Transverse colon (tissue), 4 donors: ENCODE measurements around the gene AIFM2. TPM values are rescaled to one million over a fixed set of nuclear protein-coding genes. Genes with fewer than 3 reads are reported as not detected.
"Not testable (repeated sequence)": the region's sequence is repeated elsewhere in the genome, so short reads cannot be mapped to it uniquely, and the experiment has no call there.

Experiments
- DNase-seq: peaks from one replicate; pipeline ENCODE4 v3.0.0-alpha.2; 2019
- H3K27ac ChIP-seq, 4 donors: fragments of 200-600 bp; sonication (generic); 2 replicates each; pipeline ENCODE4 v1.5.1; 2016 to 2018; ENCODE audit warnings: inconsistent platforms in 4 of 4
- H3K27me3 ChIP-seq: fragments of 200-600 bp; sonication (generic); 2 replicates; pipeline ENCODE4 v1.5.1; 2017; ENCODE audit warnings: inconsistent platforms
- H3K36me3 ChIP-seq, 4 donors: fragments of 200-600 bp; sonication (generic); 2 replicates each; pipeline ENCODE4 v1.5.1; 2017 to 2019; ENCODE audit warnings: inconsistent platforms in 4 of 4
- H3K4me1 ChIP-seq, 4 donors: fragments of 200-600 bp; sonication (generic); 2 replicates each; pipeline ENCODE4 v1.5.1; 2017 to 2020; ENCODE audit warnings: inconsistent platforms in 4 of 4
- H3K4me3 ChIP-seq, 4 donors: fragments of 200-600 bp; sonication (generic); 1 replicate in 1 of 4; 2 replicates in 3 of 4; pipeline versions ENCODE4 v1.5.1 to v1.6.1; 2017 to 2019; ENCODE audit warnings: inconsistent platforms in 4 of 4
- H3K9me3 ChIP-seq, 2 donors: fragments of 200-600 bp; sonication (generic); 2 replicates each; pipeline ENCODE4 v1.5.1; 2017 to 2019; ENCODE audit warnings: inconsistent platforms in 2 of 2
- EP300 ChIP-seq: sonication (generic); formaldehyde crosslinking; IDR thresholded peaks from one replicate; pipeline ENCODE4 v1.6.1; 2017; ENCODE audit warnings: antibody characterized with exemption, low read depth
- POLR2A ChIP-seq: fragments of 450-650 bp; IDR thresholded peaks from one replicate; pipeline ENCODE4 v1.6.1; 2016; ENCODE audit warnings: antibody characterized with exemption, mild to moderate bottlenecking, moderate library complexity
- POLR2AphosphoS5 ChIP-seq, 3 donors: sonication (generic); formaldehyde crosslinking; IDR thresholded peaks; one replicate each; pipeline ENCODE4 v1.6.1; 2016; ENCODE audit warnings: antibody characterized with exemption in 3 of 3
- WGBS, 2 donors: methylation state at CpG; one replicate each; pipeline ENCODE4 v1.1.5; 2018; ENCODE audit warnings: low coverage in 1 of 2; 5-methylcytosine and 5-hydroxymethylcytosine counted together
- in situ Hi-C, 4 donors: fragments of 200-750 bp; cut with MboI; loops; one replicate each; pipeline versions ENCODE4 v1.15.0 to v1.15.1; 2017; ENCODE audit warnings: low sequenced_read_pairs in 3 of 4, low pct_ligation_motif_present in 1 of 4, low pct_unique_long_range_greater_than_20kb in 1 of 4
- intact Hi-C: fragments of 100-400 bp; cut with DNase I; formaldehyde crosslinking; loops from one replicate; pipeline ENCODE4 v1.15.1; 2023; ENCODE audit warnings: low total_unique reads
- total RNA-seq, 4 donors: library from RNA; depleted of rRNA; stranded (reverse); fragments of >200 nt; gene quantifications; one replicate each; pipeline ENCODE4 v1.1.0, GENCODE V29; 2016
- TF ChIP-seq, protein P1 (sequence below), 5 experiments: fragments of 200-600 bp in 3 of 5; fragments of 450-650 bp in 2 of 5; sonication (generic) in 3 of 5; IDR thresholded peaks; 1 replicate in 2 of 5; 2 replicates in 3 of 5; pipeline ENCODE4 v1.5.1; 2016 to 2017; ENCODE audit warnings: antibody characterized with exemption in 5 of 5, inconsistent platforms in 3 of 5, mild to moderate bottlenecking in 2 of 5, moderate library complexity in 1 of 5

Gene AIFM2
- total RNA-seq, 4 donors from 2014 or later = 3.8 to 27.0 (median 23.9) TPM

DNA sequence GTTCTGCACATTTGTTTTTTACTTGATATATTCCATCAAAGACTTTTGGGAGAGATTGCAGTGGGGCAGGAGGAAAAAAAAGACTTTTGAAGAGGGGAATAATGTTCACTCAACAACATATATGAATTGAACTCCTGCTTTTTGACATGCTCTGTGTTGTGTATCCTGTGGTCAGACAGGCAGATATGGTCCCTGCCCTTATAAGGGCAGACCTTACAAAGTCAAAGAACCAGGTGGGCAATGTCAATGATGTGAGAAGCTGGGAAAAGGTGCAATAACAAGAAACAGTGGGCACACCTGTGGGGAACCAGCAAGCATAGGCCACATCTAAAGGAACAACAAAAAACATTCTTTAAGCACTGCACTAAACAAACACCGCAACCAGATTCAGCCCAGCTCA is 8.2 kb downstream of the AIFM2 start:
- H3K27me3 ChIP-seq = no peaks in the 10 kb centered on the region
- DNase-seq = no peak
- intact Hi-C loops (no loop called here), in situ Hi-C loops (no loop called here)
- no peak overlapping the region for H3K4me3 ChIP-seq
- WGBS, 2 donors = 100% methylated on average over 1 of the region's 1 CpG; no CpG with 5 or more reads in 1 of the 2 donors
- H3K36me3 ChIP-seq = peaks cover 0 to 11% (median 0%) of the 10 kb centered on the region in 4 donors
- H3K9me3 ChIP-seq = no peaks in the 10 kb centered on the region
- H3K27ac ChIP-seq = no peak overlapping the region
- no peak for TF ChIP-seq POLR2A
- no peak for TF ChIP-seq POLR2AphosphoS5 (IDR thresholded peaks at IDR 0.05)
- TF ChIP-seq EP300 = no peak
- TF ChIP-seq, protein P1, sequence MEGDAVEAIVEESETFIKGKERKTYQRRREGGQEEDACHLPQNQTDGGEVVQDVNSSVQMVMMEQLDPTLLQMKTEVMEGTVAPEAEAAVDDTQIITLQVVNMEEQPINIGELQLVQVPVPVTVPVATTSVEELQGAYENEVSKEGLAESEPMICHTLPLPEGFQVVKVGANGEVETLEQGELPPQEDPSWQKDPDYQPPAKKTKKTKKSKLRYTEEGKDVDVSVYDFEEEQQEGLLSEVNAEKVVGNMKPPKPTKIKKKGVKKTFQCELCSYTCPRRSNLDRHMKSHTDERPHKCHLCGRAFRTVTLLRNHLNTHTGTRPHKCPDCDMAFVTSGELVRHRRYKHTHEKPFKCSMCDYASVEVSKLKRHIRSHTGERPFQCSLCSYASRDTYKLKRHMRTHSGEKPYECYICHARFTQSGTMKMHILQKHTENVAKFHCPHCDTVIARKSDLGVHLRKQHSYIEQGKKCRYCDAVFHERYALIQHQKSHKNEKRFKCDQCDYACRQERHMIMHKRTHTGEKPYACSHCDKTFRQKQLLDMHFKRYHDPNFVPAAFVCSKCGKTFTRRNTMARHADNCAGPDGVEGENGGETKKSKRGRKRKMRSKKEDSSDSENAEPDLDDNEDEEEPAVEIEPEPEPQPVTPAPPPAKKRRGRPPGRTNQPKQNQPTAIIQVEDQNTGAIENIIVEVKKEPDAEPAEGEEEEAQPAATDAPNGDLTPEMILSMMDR (IDR thresholded peaks at IDR 0.05) = no peak
- no peaks in the 10 kb centered on the region for H3K4me1 ChIP-seq

DNA sequence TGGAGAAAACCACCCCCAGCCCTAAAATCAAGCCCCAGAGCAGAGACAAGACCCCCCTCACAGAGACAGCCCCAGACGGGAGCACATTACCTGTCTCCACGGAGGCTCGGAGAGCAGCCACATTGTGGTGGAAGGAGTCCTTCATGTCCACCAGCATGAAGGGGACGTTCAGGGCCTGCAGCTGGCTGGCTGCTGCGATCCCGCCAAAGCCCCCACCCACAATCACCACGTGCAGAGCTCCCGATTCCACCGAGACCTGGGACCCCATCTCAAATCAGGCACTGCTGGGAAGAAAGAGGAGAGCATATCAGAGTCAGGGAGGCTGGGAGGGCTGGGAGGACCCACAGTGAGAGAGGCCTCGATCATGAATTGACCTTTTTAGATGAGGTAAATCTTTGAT is 8.8 kb downstream of the AIFM2 start:
- H3K9me3 ChIP-seq = no peaks in the 10 kb centered on the region
- no peaks in the 10 kb centered on the region for H3K4me1 ChIP-seq
- intact Hi-C loops (no loop called here), in situ Hi-C loops (no loop called here)
- H3K27me3 ChIP-seq = no peaks in the 10 kb centered on the region
- H3K4me3 ChIP-seq = no peak overlapping the region
- WGBS, 2 donors = 92% methylated on average over 10 of the region's 10 CpGs; no CpG with 5 or more reads in 1 of the 2 donors
- peaks cover 0 to 12% (median 0%) of the 10 kb centered on the region in 4 donors for H3K36me3 ChIP-seq
- no peak overlapping the region for H3K27ac ChIP-seq
- no peak for DNase-seq
- TF ChIP-seq, protein P1 (IDR thresholded peaks at IDR 0.05) = no peak
- TF ChIP-seq POLR2A (no peak), EP300 (no peak), POLR2AphosphoS5 (IDR thresholded peaks at IDR 0.05) (no peak)

DNA sequence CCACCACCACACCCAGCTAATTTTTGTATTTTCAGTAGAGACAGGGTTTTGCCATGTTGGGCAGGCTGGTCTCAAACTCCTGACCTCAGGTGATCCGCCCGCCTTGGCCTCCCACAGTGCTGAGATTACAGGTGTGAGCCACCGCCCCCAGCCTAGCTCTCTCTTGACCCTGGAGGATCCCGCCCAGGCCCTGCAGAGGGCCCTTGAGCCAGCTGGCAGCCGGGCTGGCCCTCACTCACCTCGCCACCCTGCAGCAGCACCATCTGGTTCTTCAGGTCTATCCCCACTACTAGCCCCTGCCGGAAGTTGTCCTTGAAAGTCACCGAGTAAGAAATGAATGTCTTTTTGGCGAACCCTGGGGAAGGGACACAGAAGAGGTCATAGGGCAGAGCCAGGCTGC is 9.5 kb downstream of the AIFM2 start:
- DNase-seq, H3K9me3 ChIP-seq, H3K4me1 ChIP-seq, H3K27me3 ChIP-seq, in situ Hi-C loops, H3K4me3 ChIP-seq, H3K27ac ChIP-seq, intact Hi-C loops: not testable (repeated sequence)
- 97% methylated on average over 6 of the region's 9 CpGs; no CpG with 5 or more reads in 1 of the 2 donors for WGBS, 2 donors
- peaks cover 0 to 12% (median 0%) of the 10 kb centered on the region in 4 donors for H3K36me3 ChIP-seq

DNA sequence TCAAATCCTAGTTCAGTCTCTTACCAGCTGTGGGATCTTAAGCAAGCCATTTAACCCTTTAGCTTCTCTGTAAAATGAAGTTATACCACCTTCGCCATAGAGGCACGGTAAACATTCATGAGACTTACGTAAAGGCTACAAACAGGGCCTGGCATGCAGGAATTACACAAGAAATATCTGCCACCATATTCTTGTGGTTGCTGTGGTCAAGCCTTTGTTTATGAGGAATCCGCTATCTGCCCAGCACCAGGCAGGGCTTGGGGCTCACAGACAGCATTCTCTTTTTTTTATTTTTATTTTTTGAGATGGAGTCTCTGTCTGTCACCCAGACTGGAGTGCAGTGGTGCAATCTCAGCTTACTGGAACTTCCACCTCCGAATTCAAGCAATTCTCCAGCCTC is 9.9 kb downstream of the AIFM2 start:
- H3K27me3 ChIP-seq = no peaks in the 10 kb centered on the region
- DNase-seq = no peak
- no peaks in the 10 kb centered on the region for H3K9me3 ChIP-seq
- in situ Hi-C loops = no loop called here
- intact Hi-C loops = no loop called here
- H3K4me3 ChIP-seq = no peak overlapping the region
- peaks cover 0 to 12% (median 0%) of the 10 kb centered on the region in 4 donors for H3K36me3 ChIP-seq
- no peak overlapping the region for H3K27ac ChIP-seq
- TF ChIP-seq, protein P1 (IDR thresholded peaks at IDR 0.05) = no peak
- WGBS, 2 donors = 81 to 93% methylated on average over 5 of the region's 5 CpGs
- no peaks in the 10 kb centered on the region for H3K4me1 ChIP-seq

DNA sequence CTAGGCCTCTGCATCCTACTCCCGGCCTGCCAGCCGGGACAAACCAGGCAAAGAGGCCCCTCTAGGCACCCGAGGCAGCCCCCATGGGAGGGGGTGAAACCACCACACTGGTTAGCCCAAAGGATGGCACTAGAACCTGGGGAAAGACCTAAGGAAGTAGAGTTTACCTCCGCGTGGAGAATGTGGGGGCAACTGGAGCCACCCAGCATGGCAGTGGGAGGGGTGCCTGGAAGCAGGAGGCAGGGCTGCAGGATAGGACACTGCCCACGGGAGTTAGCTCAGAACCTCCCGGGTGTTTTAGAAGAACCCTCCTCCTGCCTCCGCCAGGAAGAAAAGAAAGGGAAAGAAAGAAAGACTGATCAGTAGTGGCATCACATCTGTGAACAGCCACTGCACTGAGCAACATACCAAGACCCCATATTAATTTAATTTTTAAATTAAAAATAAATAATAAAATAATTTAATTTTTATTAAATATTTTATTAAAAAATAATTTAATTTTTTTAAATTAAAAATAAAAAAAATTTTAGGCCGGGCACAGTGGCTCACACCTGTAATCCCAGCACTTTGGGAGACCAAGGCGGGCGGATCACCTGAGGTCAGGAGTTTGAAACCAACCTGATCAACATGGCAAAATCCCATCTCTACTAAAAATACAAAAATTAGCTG is 11.2 kb downstream of the AIFM2 start:
- H3K4me3 ChIP-seq = no peak overlapping the region
- no peak for DNase-seq
- intact Hi-C loops = no loop called here
- WGBS, 2 donors = 94 to 97% methylated on average over 7 to 11 of the region's 11 CpGs
- H3K27me3 ChIP-seq = no peaks in the 10 kb centered on the region
- H3K9me3 ChIP-seq = no peaks in the 10 kb centered on the region
- peaks cover 0 to 12% (median 0%) of the 10 kb centered on the region in 4 donors for H3K36me3 ChIP-seq
- in situ Hi-C loops = no loop called here
- TF ChIP-seq POLR2A (no peak), POLR2AphosphoS5 (IDR thresholded peaks at IDR 0.05) (no peak), EP300 (no peak)
- TF ChIP-seq, protein P1 (IDR thresholded peaks at IDR 0.05) = no peak
- no peak overlapping the region for H3K27ac ChIP-seq
- H3K4me1 ChIP-seq = no peaks in the 10 kb centered on the region
